ENCODE data around the gene BRD1. TPM values are rescaled to one million over a fixed set of nuclear protein-coding genes. Genes with fewer than 3 reads are reported as not detected.

BRD1 gene
- total RNA-seq, result 29.9 and 32.8 TPM in 2 replicates

DNA sequence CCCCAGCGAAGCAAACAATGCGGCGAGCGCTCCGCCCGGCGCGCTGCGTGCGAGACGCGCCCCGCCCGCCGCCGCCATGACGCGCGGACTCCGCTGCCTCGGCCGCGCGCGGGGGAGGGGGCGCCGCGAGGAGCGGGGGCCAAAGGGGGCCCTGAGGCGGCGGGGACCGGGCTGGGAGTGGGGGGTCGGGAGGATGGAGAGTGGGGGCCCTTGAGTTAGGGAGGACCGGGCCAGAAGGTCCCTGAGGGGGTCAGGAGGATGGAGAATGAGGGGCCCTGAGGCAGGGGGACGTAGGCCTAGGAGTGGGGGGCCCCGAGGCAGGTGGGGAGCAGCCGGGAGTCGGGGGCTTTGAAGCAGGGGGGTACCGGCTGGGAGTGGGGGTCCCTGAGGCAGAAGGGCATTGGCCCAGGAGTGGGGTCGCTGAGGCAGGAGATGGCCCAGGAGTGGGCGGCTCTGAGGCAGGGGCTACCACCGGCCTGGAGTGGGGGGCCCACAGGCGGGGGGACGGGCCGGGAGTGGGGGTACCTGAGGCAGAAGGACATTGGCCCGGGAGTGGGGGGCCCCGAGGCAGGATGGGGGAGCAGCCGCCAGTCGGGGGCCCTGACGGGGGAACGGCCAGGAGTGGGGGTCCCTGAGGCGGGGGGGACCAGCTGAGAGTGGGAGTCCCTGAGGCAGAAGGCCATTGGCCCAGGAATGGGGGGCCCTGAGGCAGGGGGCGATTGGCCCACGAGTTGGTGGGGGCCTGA, at the start of gene BRD1:
TSS of gene BRD1 (minus strand) at position 21 of the 746 bp plus-strand sequence. CDS start 3,556 bp downstream, outside the sequence.

DNA sequence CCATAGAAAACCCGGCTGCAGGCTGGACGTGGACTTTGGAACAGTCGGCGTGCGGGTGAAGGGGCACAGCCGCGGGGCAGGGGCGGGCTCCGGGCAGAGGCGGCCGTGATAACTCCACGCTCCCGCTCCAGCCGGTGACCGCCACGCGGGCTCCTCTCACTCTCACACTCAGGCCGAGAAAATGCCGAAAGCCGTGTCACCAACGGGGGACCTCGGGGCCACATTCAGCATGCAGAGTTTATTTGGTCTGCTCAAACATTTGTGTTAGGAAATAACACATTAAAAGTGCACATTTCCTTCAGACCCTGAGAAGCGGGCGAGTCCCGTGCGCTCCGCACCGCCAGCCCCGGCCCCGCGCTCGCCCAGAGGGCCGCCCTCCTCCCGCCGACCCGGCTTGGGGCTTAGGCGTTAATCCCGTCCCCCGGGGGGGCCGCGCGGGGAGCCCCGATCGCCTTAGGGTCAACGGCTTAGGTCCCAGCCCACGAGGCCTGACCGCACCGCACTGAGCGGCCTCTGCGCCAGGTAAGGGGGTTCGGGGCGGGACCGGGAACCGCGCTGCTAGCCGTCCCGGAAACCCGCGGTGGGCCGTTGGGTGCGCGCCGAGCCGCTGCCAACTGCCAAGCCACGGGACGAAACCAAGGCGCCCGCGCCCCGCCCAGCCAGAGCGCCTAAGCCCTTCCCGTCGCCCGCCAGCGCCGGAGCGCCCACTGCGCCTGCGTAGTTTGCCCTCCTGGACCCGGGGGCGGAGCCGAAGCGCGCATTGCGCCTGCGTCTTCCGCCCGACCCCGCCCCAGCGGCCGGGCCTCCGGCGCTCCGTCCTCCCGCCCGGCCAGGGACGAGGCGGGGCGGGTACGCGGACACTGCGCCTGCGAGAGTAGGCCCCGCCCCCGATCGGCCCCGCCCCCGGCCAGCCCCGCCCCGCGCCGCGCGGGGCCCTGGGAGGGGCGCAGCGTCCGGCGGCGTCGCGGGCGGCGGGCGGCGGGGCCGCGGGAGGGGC, 25.5 kb upstream of the BRD1 start, which contains the start of gene ZBED4:
TSS of gene ZBED4 (plus strand) at position 947 of the 997 bp plus-strand sequence. CDS start 29,819 bp downstream, outside the sequence.

Small RNAs within 50 kb of the gene (small RNA-seq; reads per million reads assigned to genes)
- not detected for gene AL117328.1 (ENCODE audit: low replicate concordance)
- gene RF00017 (ENCODE audit: low replicate concordance), result not detected

Other genes with a start within 250 kb of the BRD1 start
- gene ZBED4, start 26.0 kb upstream of the BRD1 start, total RNA-seq, result 14.4 and 23.0 TPM in 2 replicates
- gene ALG12, start 90.6 kb upstream of the BRD1 start, total RNA-seq, result 28.3 and 54.3 TPM in 2 replicates
- gene CRELD2, start 90.8 kb upstream of the BRD1 start, total RNA-seq, result 41.8 and 524 TPM in 2 replicates
- gene PIM3, start 132.9 kb upstream of the BRD1 start, total RNA-seq, result 42.2 and 52.5 TPM in 2 replicates
- gene IL17REL, start 184.9 kb upstream of the BRD1 start, total RNA-seq, result not detected in 2 replicates
- gene TTLL8, start 230.4 kb upstream of the BRD1 start, total RNA-seq, result not detected in 2 replicates